Gastrocnemius medialis (tissue), 4 donors: Measurements from ENCODE around the gene TMIGD2. TPM values are rescaled to one million over a fixed set of nuclear protein-coding genes. Genes with fewer than 3 reads are reported as not detected.

ENCODE experiments used
- ATAC-seq, 2 donors: fragments of 150-250 bp; one replicate each; pipeline ENCODE4 v1.9.1; 2016
- DNase-seq, 2 donors: peaks; one replicate each; pipeline ENCODE4 v3.0.0-alpha.2; 2019
- H3K27ac ChIP-seq, 4 donors: fragments of 200-600 bp; sonication (generic); 1 replicate in 1 of 4; 2 replicates in 3 of 4; pipeline ENCODE4 v1.5.1; 2016 to 2018; ENCODE audit warnings: mild to moderate bottlenecking in 2 of 4, moderate library complexity in 1 of 4
- H3K27me3 ChIP-seq, 3 donors: fragments of 200-600 bp; sonication (generic) in 2 of 3; 1 replicate in 1 of 3; 2 replicates in 2 of 3; pipeline versions ENCODE4 v1.5.1 to v1.6.0; 2016 to 2019; ENCODE audit warnings: mild to moderate bottlenecking in 1 of 3, moderate library complexity in 1 of 3
- H3K36me3 ChIP-seq, 2 donors: fragments of 200-600 bp; sonication (generic) in 1 of 2; one replicate each; pipeline ENCODE4 v1.5.1; 2017 to 2018
- H3K4me1 ChIP-seq, 2 donors: fragments of 200-600 bp; sonication (generic) in 1 of 2; one replicate each; pipeline ENCODE4 v1.5.1; 2016 to 2017; ENCODE audit warnings: mild to moderate bottlenecking in 2 of 2
- H3K4me3 ChIP-seq, 4 donors: fragments of 200-600 bp; sonication (generic) in 3 of 4; 1 replicate in 1 of 4; 2 replicates in 3 of 4; pipeline ENCODE4 v1.5.1; 2016 to 2019; ENCODE audit warnings: mild to moderate bottlenecking in 2 of 4
- H3K9me3 ChIP-seq, 3 donors: fragments of 200-600 bp; sonication (generic) in 2 of 3; 1 replicate in 1 of 3; 2 replicates in 2 of 3; pipeline ENCODE4 v1.5.1; 2016 to 2019
- CTCF ChIP-seq, 5 experiments: fragments of 450-650 bp in 3 of 5; fragments of 200-600 bp in 2 of 5; sonication (generic) in 2 of 5; IDR thresholded peaks in 4 of 5; conservative IDR thresholded peaks in 1 of 5; 1 replicate in 4 of 5; 2 replicates in 1 of 5; pipeline ENCODE4 v1.5.1; 2016 to 2019; ENCODE audit warnings: antibody characterized with exemption in 5 of 5, mild to moderate bottlenecking in 3 of 5, moderate library complexity in 3 of 5
- POLR2A ChIP-seq, 2 donors: fragments of 450-650 bp; IDR thresholded peaks; one replicate each; pipeline ENCODE4 v1.6.1; 2017; ENCODE audit warnings: antibody characterized with exemption in 2 of 2, mild to moderate bottlenecking in 2 of 2, moderate library complexity in 2 of 2
- in situ Hi-C, 4 donors: fragments of 200-750 bp; cut with MboI; loops; one replicate each; pipeline versions ENCODE4 v1.15.0 to v1.8.0; 2017; ENCODE audit warnings: low sequenced_read_pairs in 4 of 4
- intact Hi-C: fragments of 100-400 bp; cut with DNase I; formaldehyde crosslinking; loops from one replicate; pipeline ENCODE4 v1.15.1; 2023; ENCODE audit warnings: low total_unique reads
- total RNA-seq, 4 donors: library from RNA; depleted of rRNA; stranded (reverse); fragments of >200 nt; gene quantifications; one replicate each; pipeline versions ENCODE4 v1.1.0 to v1.2.3, GENCODE V29; 2016

The TMIGD2 gene
- total RNA-seq, 4 donors from 2014 or later: not detected

GRCh38 chr19:4318460-4318859 lies 16.3 kb upstream of the TMIGD2 start:
- Histone ChIP-seq H3K9me3 (no peaks in the 10 kb centered on the region), H3K4me1 (no peaks in the 10 kb centered on the region), H3K27me3 (no peaks in the 10 kb centered on the region), H3K4me3 (no peak overlapping the region), H3K27ac (no peak overlapping the region), H3K36me3 (no peaks in the 10 kb centered on the region)
- intact Hi-C loops: no loop called here
- in situ Hi-C loops: no loop called here
- TF ChIP-seq CTCF (IDR thresholded peaks at IDR 0.05 in 4 of 5, conservative IDR thresholded peaks at IDR 0.05 in 1 of 5) (no peak), POLR2A (IDR thresholded peaks at IDR 0.05) (no peak)
- ATAC-seq: no peak
- no peak for DNase-seq

- Histone ChIP-seq H3K36me3 (no peaks in the 10 kb centered on the region), H3K27me3 (peaks cover 0 to 5% (median 0%) of the 10 kb centered on the region in 3 donors), H3K27ac (no peak overlapping the region), H3K4me1 (no peaks in the 10 kb centered on the region), H3K4me3 (no peak overlapping the region), H3K9me3 (no peaks in the 10 kb centered on the region)
- DNase-seq (no peak), ATAC-seq (no peak)
- in situ Hi-C loops: no loop called here
- intact Hi-C loops: no loop called here
- TF ChIP-seq POLR2A (IDR thresholded peaks at IDR 0.05) (no peak), CTCF (IDR thresholded peaks at IDR 0.05 in 4 of 5, conservative IDR thresholded peaks at IDR 0.05 in 1 of 5) (no peak)
These were observed 14.8 kb upstream of the TMIGD2 start for GRCh38 chr19:4316956-4317355.

- no peak overlapping the region for H3K4me3 ChIP-seq
- no peaks in the 10 kb centered on the region for H3K36me3 ChIP-seq
- intact Hi-C loops (no loop called here), in situ Hi-C loops (no loop called here)
- H3K27me3 ChIP-seq: peaks cover 0 to 5% (median 0%) of the 10 kb centered on the region in 3 donors
- DNase-seq: no peak
- no peaks in the 10 kb centered on the region for H3K4me1 ChIP-seq
- H3K9me3 ChIP-seq: no peaks in the 10 kb centered on the region
- no peak for ATAC-seq
- no peak overlapping the region for H3K27ac ChIP-seq
- no peak for TF ChIP-seq CTCF (IDR thresholded peaks at IDR 0.05 in 4 of 5, conservative IDR thresholded peaks at IDR 0.05 in 1 of 5)
- TF ChIP-seq POLR2A (IDR thresholded peaks at IDR 0.05): no peak
These were observed 11.8 kb upstream of the TMIGD2 start for GRCh38 chr19:4313847-4314490.

- peaks cover under 1 to 5% (median 2%) of the 10 kb centered on the region in 3 donors for H3K27me3 ChIP-seq
- no peak overlapping the region for H3K4me3 ChIP-seq
- no peak overlapping the region for H3K27ac ChIP-seq
- DNase-seq (no peak), ATAC-seq (no peak)
- intact Hi-C loops: no loop called here
- H3K9me3 ChIP-seq: no peaks in the 10 kb centered on the region
- no peaks in the 10 kb centered on the region for H3K4me1 ChIP-seq
- in situ Hi-C loops: no loop called here
- TF ChIP-seq POLR2A (IDR thresholded peaks at IDR 0.05): no peak
- TF ChIP-seq CTCF (IDR thresholded peaks at IDR 0.05 in 4 of 5, conservative IDR thresholded peaks at IDR 0.05 in 1 of 5): no peak
- H3K36me3 ChIP-seq: no peaks in the 10 kb centered on the region
These were observed 8.3 kb upstream of the TMIGD2 start for GRCh38 chr19:4310247-4311121.
